HG03139 (cell line): ENCODE measurements around the gene DGUOK.
"Not testable (repeated sequence)": the region's sequence is repeated elsewhere in the genome, so short reads cannot be mapped to it uniquely, and the experiment has no call there.

Experiments used
- ATAC-seq: cut with Tn5 transposase; IDR thresholded peaks from one replicate; pipeline ENCODE4 v1.9.1; 2021; ENCODE audit not compliant: unreplicated experiment

DGUOK gene

DNA sequence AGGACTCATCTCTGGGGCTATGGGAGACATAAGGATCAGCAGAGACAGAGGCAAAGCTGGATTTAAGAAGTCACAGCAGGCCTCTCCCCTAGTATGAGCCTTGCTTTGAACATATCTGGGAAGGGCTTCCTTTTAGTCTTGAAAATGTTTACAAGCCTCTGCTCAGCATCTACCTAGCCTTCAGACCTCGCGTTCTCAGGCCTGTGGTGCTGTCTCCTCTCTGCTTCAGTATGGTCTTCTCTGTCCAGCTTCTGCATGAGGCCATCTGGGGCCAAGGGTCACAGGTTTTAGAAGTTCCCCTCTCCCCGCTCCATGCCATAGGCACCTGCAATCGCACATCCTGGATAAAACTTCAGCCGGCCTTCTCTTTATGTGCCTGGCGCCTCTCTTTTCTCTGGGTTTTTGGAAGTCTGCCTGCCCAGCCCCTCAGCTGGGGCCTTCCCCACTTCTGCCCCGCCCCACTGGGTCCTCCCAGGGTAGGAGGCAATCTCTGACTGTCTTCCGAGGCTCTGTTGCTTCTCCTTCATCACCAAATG, 26.8 kb upstream of the DGUOK start:
- no peak for ATAC-seq

- no peak for ATAC-seq
Measured at GRCh38 chr2:73901143-73901542, 25.5 kb upstream of the DGUOK start.

- ATAC-seq, result no peak
Measured at GRCh38 chr2:73902284-73902683, 24.4 kb upstream of the DGUOK start.

- no peak for ATAC-seq
Measured at GRCh38 chr2:73903313-73903712, 23.4 kb upstream of the DGUOK start.

DNA sequence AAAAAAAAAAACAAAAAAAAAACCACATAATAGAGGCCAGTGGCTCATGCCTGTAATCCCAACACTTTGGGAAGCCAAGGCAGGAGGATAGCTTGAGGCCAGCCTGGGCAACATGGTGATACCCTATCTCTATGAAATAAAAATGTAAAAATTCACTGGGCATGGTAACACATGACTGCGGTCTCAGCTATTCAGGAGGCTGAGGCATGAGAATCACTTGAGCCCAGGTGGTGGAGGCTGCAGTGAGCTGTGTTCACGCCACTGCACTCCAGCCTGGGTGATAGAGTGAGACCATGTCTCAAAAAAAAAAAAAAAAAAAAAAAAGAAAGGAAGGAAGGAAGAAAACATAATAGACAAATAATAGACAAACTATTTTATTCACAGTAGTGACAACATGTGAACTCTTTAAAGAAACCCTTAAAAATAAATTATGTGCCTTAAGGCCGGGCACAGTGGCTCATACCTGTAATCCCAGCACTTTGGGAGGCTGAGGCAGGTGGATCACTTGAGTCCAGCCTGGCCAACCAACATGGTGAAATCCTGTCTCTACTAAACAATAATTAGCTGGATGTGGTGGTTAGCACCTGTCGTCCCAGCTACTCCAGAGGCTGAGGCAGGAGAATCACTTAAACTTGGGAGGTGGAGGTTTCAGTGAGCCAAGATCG, 22.6 kb upstream of the DGUOK start:
- ATAC-seq, result not testable (repeated sequence)

DNA sequence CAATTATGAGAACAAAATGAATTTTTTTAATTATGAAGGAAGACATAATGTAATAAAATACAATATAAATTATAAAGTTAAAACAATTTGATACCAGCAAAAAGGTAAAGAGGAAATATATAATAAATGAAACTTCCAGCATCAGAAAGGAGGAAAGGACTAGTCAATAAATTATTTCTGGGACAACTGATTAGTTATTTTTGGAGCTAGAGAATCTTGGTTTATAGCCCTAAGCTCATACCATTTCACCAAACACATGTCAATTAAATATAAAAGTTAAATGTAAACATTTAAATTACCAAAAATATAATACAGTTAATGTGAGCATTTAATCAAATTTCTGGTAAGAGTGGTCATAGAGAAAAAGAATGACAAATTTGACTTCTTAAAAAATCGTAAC, 21.7 kb upstream of the DGUOK start:
- ATAC-seq, result no peak

GRCh38 chr2:73906847-73907505, 19.7 kb upstream of the DGUOK start:
- no peak for ATAC-seq

DNA sequence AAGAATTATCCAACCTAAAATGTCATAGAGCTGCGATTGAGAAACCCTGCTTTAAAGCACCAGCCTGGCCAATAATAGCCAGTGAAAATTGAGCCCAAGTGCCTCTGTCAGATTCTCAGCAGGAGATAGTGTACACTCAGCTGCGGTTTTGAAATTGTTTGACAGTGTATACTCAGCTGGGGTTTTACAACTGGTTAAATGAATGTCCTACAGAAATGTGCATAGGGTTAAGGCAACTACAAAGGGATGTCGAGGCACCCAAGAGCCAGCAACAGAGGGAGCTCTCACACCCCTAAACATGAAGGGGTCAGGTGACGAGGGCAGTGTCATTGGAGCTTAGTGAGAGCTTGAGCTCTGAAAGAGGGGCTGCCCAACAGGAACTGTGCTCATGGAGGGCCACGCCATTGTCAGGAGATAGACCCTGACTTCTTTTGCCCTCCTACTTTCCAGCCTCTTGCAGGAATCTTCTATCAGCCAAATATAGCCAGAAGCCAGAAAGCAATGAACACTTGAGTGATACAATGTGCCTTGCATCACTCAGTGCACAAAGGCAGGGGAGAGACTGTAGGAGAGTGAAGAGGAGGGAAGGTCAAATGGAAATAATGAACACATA, 18.7 kb upstream of the DGUOK start:
- ATAC-seq, result no peak

- ATAC-seq, result no peak
Measured at GRCh38 chr2:73908689-73909652, 17.7 kb upstream of the DGUOK start.

GRCh38 chr2:73910873-73911547, 15.7 kb upstream of the DGUOK start:
- no peak for ATAC-seq

DNA sequence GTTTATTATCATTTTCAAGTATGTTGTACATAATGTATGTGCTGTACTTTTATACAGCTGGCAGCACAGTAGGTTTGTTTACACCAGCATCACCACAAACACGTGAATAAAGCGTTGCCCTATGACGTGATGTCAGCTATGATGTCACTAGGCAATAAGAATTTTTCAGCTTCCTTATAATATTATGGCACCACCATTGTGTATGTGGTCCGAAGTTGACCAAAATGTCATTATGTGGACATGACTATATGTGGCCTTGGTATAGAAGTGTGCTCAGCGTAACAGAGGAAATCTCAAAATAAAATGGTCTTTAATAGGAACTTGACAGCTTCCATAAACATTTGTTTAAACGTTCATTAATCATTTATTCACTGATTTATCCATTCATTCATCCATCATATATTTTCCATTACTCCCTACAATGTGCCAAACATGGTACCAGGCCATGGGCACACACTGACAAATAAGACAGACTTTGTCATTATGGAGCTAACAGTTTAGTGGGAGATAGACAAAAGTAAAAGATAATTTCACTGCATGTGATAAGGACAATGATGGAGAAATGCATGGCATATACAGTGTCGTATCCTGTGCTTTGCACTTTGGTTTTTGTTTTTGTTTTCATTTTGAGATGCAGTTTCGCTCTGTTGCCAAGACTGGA, 15.0 kb upstream of the DGUOK start:
- no peak for ATAC-seq

DNA sequence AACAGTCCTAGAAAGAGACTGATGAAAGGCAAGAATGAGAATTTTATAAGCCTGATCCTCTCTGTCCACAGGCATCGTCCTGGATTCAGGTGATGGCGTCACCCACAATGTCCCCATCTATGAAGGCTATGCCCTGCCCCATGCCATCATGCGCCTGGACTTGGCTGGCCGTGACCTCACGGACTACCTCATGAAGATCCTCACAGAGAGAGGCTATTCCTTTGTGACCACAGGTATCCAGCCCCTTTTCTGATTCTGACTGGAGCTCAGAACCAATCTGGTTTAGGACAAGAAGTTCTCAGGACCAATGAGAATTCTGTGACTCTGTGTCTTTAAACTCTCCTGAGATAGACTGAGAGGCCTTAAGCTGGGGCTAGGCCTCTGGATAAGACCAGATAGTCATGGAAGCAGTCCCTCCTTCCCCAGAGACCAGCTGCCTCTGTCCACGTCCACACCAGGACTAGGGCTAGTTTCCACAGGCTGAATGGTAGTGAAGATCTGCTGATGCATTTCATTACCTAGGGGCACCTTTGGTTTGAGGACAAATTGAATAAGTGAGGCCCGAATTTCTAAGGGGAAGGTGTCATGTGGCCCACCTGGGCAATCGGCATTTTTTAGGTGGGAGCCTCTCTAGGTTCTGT, 13.1 kb upstream of the DGUOK start:
- no peak for ATAC-seq

GRCh38 chr2:73914667-73915066, 12.0 kb upstream of the DGUOK start:
- ATAC-seq, result no peak

DNA sequence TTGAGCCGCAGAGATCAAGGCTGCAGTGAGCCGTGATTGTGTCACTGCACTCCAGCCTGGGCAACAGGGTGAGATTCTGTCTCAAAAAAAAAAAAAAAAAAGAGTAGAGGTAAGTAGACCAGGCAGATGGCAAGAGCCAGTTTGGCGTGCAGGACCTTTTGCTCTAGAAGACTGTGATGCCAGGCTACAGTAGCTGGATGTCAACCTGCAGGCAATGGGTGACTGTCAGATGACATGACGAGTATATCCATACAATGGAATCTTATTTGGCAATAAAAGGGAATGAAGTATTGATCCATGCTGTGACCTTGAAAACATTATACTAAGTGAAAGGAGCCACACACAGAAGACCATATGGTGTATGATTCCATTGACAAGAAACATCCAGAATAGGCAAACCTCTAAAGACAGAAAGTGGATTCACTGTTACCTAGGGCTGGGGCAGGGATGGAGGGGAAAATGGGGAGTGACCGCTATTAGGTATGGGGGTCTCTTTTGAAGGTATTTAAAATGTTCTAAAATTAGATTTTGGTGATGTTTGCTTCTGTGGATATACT, 11.2 kb upstream of the DGUOK start:
- no peak for ATAC-seq

- no peak for ATAC-seq
Measured at GRCh38 chr2:73916666-73917065, 10.0 kb upstream of the DGUOK start.

DNA sequence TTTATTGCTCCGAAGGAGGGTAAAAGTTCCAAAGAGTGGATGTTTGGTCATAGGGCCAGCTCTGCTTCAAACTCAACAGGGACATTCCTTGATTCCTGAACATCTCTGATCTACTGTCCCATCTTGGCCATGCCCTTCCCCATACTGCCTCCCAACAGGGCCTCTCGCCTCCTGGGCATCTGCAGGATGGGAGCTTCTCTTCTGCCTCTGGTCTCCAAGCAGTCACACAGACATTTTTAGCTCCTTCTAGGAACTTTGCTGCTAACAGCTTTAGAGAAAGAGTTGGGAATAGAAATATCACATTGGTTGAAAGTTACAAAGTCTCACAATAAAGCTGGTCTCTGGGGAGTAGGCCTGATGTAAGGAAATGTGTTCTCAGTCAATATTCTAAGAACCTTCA, 9.4 kb upstream of the DGUOK start:
- no peak for ATAC-seq

GRCh38 chr2:73917696-73918207, 8.9 kb upstream of the DGUOK start:
- no peak for ATAC-seq

- no peak for ATAC-seq
Measured at GRCh38 chr2:73918856-73919255, 7.8 kb upstream of the DGUOK start.
